ENCODE measurements around the gene ATP4A.

ATP4A gene

GRCh38 chr19:35507561-35507960 is 55.9 kb downstream of the ATP4A start:
- in situ Hi-C loops (cut with MboI; ENCODE audit: low sequenced_read_pairs) = no loop called here

- in situ Hi-C loops (cut with MboI; ENCODE audit: low sequenced_read_pairs) = no loop called here
These were observed 57.4 kb downstream of the ATP4A start for GRCh38 chr19:35506011-35506410.

GRCh38 chr19:35502751-35503150 is 60.7 kb downstream of the ATP4A start:
- in situ Hi-C loops (cut with MboI; ENCODE audit: low sequenced_read_pairs) = no loop called here

GRCh38 chr19:35501684-35502083 is 61.8 kb downstream of the ATP4A start:
- in situ Hi-C loops (cut with MboI; ENCODE audit: low sequenced_read_pairs) = no loop called here

GRCh38 chr19:35500611-35501010 is 62.8 kb downstream of the ATP4A start:
- in situ Hi-C loops (cut with MboI; ENCODE audit: low sequenced_read_pairs) = no loop called here
